ENCODE data around the gene POMC.
"Not testable (repeated sequence)": the region's sequence is repeated elsewhere in the genome, so short reads cannot be mapped to it uniquely, and the experiment has no call there.

Gene POMC

GRCh38 chr2:25170888-25171287 is 2.5 kb upstream of the POMC start:
- no peak overlapping the region for H2AFZ ChIP-seq (ENCODE audit: low read depth, low read length)
- H3K27me3 ChIP-seq (ENCODE audit: insufficient read depth, low read length), result peaks cover 49% of the 10 kb centered on the region
- H3K36me3 ChIP-seq (ENCODE audit: insufficient read depth, low read length), result no peaks in the 10 kb centered on the region
- peaks cover 10% of the 10 kb centered on the region for H3K4me1 ChIP-seq (ENCODE audit: insufficient read depth, low read length)
- H3K9me3 ChIP-seq (ENCODE audit: low read length), result peaks cover 1% of the 10 kb centered on the region
- no peak overlapping the region for H3K4me3 ChIP-seq (ENCODE audit: low read length)

GRCh38 chr2:25169073-25169470 is 692 bp upstream of the POMC start:
- peaks cover 1% of the 10 kb centered on the region for H3K9me3 ChIP-seq (ENCODE audit: low read length)
- no peaks in the 10 kb centered on the region for H3K36me3 ChIP-seq (ENCODE audit: insufficient read depth, low read length)
- H3K4me3 ChIP-seq (ENCODE audit: low read length), result no peak overlapping the region
- peaks cover 62% of the 10 kb centered on the region for H3K27me3 ChIP-seq (ENCODE audit: insufficient read depth, low read length)
- H3K4me1 ChIP-seq (ENCODE audit: insufficient read depth, low read length), result peaks cover 10% of the 10 kb centered on the region
- H2AFZ ChIP-seq (ENCODE audit: low read depth, low read length), result no peak overlapping the region

- Histone ChIP-seq H3K27me3 (ENCODE audit: insufficient read depth, low read length) (peaks cover 67% of the 10 kb centered on the region), H3K36me3 (ENCODE audit: insufficient read depth, low read length) (no peaks in the 10 kb centered on the region), H2AFZ (ENCODE audit: low read depth, low read length) (no peak overlapping the region), H3K4me1 (ENCODE audit: insufficient read depth, low read length) (peaks cover 10% of the 10 kb centered on the region), H3K9me3 (ENCODE audit: low read length) (peaks cover 1% of the 10 kb centered on the region), H3K4me3 (ENCODE audit: low read length) (no peak overlapping the region)
These were observed 2.1 kb downstream of the POMC start for GRCh38 chr2:25165992-25166875.

- H3K4me1 ChIP-seq (ENCODE audit: insufficient read depth, low read length), result peaks cover 10% of the 10 kb centered on the region
- no peaks in the 10 kb centered on the region for H3K9me3 ChIP-seq (ENCODE audit: low read length)
- H3K36me3 ChIP-seq (ENCODE audit: insufficient read depth, low read length), result no peaks in the 10 kb centered on the region
- H2AFZ ChIP-seq (ENCODE audit: low read depth, low read length), result no peak overlapping the region
- H3K4me3 ChIP-seq (ENCODE audit: low read length), result no peak overlapping the region
- H3K27me3 ChIP-seq (ENCODE audit: insufficient read depth, low read length), result peaks cover 55% of the 10 kb centered on the region
These were observed 3.8 kb downstream of the POMC start for GRCh38 chr2:25164561-25164960.

- H3K4me1 ChIP-seq (ENCODE audit: insufficient read depth, low read length); H2AFZ ChIP-seq (ENCODE audit: low read depth, low read length); H3K4me3 ChIP-seq (ENCODE audit: low read length); H3K36me3 ChIP-seq (ENCODE audit: insufficient read depth, low read length); H3K9me3 ChIP-seq (ENCODE audit: low read length): not testable (repeated sequence)
- H3K27me3 ChIP-seq (ENCODE audit: insufficient read depth, low read length), result peaks cover 32% of the 10 kb centered on the region
These were observed 6.3 kb downstream of the POMC start for GRCh38 chr2:25162061-25162460.

GRCh38 chr2:25161055-25161781 is 7.2 kb downstream of the POMC start:
- Histone ChIP-seq H3K27me3 (ENCODE audit: insufficient read depth, low read length) (peaks cover 23% of the 10 kb centered on the region), H3K4me3 (ENCODE audit: low read length) (no peak overlapping the region), H3K36me3 (ENCODE audit: insufficient read depth, low read length) (no peaks in the 10 kb centered on the region)

GRCh38 chr2:25160376-25160775 is 8.0 kb downstream of the POMC start:
- H2AFZ ChIP-seq (ENCODE audit: low read depth, low read length), result no peak overlapping the region
- peaks cover 19% of the 10 kb centered on the region for H3K27me3 ChIP-seq (ENCODE audit: insufficient read depth, low read length)
- H3K9me3 ChIP-seq (ENCODE audit: low read length), result no peaks in the 10 kb centered on the region
- H3K4me3 ChIP-seq (ENCODE audit: low read length), result no peak overlapping the region
- no peaks in the 10 kb centered on the region for H3K4me1 ChIP-seq (ENCODE audit: insufficient read depth, low read length)
- no peaks in the 10 kb centered on the region for H3K36me3 ChIP-seq (ENCODE audit: insufficient read depth, low read length)

More at GRCh38 chr2:25161055-25161781, 7.2 kb downstream of the POMC start:
- Histone ChIP-seq H3K4me1 (ENCODE audit: insufficient read depth, low read length) (no peaks in the 10 kb centered on the region), H2AFZ (ENCODE audit: low read depth, low read length) (no peak overlapping the region), H3K9me3 (ENCODE audit: low read length) (no peaks in the 10 kb centered on the region)

GRCh38 chr2:25159949-25160348 is 8.4 kb downstream of the POMC start:
- no peaks in the 10 kb centered on the region for H3K36me3 ChIP-seq (ENCODE audit: insufficient read depth, low read length)
- no peak overlapping the region for H3K4me3 ChIP-seq (ENCODE audit: low read length)
- H3K4me1 ChIP-seq (ENCODE audit: insufficient read depth, low read length), result no peaks in the 10 kb centered on the region
- H2AFZ ChIP-seq (ENCODE audit: low read depth, low read length), result no peak overlapping the region
- peaks cover 15% of the 10 kb centered on the region for H3K27me3 ChIP-seq (ENCODE audit: insufficient read depth, low read length)
- no peaks in the 10 kb centered on the region for H3K9me3 ChIP-seq (ENCODE audit: low read length)

GRCh38 chr2:25158096-25158852 is 10.1 kb downstream of the POMC start:
- Histone ChIP-seq H3K27me3 (ENCODE audit: insufficient read depth, low read length) (no peaks in the 10 kb centered on the region), H3K9me3 (ENCODE audit: low read length) (no peaks in the 10 kb centered on the region), H3K36me3 (ENCODE audit: insufficient read depth, low read length) (peaks cover 13% of the 10 kb centered on the region), H3K4me3 (ENCODE audit: low read length) (no peak overlapping the region), H3K4me1 (ENCODE audit: insufficient read depth, low read length) (no peaks in the 10 kb centered on the region), H2AFZ (ENCODE audit: low read depth, low read length) (no peak overlapping the region)

GRCh38 chr2:25155401-25155800 is 13.0 kb downstream of the POMC start:
- peaks cover 13% of the 10 kb centered on the region for H3K36me3 ChIP-seq (ENCODE audit: insufficient read depth, low read length)
- no peak overlapping the region for H2AFZ ChIP-seq (ENCODE audit: low read depth, low read length)
- no peaks in the 10 kb centered on the region for H3K4me1 ChIP-seq (ENCODE audit: insufficient read depth, low read length)
- H3K4me3 ChIP-seq (ENCODE audit: low read length), result no peak overlapping the region
- no peaks in the 10 kb centered on the region for H3K9me3 ChIP-seq (ENCODE audit: low read length)
- H3K27me3 ChIP-seq (ENCODE audit: insufficient read depth, low read length), result no peaks in the 10 kb centered on the region

GRCh38 chr2:25151718-25152117 is 16.7 kb downstream of the POMC start:
- Histone ChIP-seq H3K9me3 (ENCODE audit: low read length) (no peaks in the 10 kb centered on the region), H3K36me3 (ENCODE audit: insufficient read depth, low read length) (peaks cover 20% of the 10 kb centered on the region), H3K4me3 (ENCODE audit: low read length) (no peak overlapping the region), H3K27me3 (ENCODE audit: insufficient read depth, low read length) (no peaks in the 10 kb centered on the region), H3K4me1 (ENCODE audit: insufficient read depth, low read length) (no peaks in the 10 kb centered on the region), H2AFZ (ENCODE audit: low read depth, low read length) (no peak overlapping the region)

GRCh38 chr2:25150993-25151392 is 17.4 kb downstream of the POMC start:
- H3K9me3 ChIP-seq (ENCODE audit: low read length); H3K4me1 ChIP-seq (ENCODE audit: insufficient read depth, low read length); H3K27me3 ChIP-seq (ENCODE audit: insufficient read depth, low read length); H3K4me3 ChIP-seq (ENCODE audit: low read length); H2AFZ ChIP-seq (ENCODE audit: low read depth, low read length): not testable (repeated sequence)
- peaks cover 27% of the 10 kb centered on the region for H3K36me3 ChIP-seq (ENCODE audit: insufficient read depth, low read length)

- no peaks in the 10 kb centered on the region for H3K27me3 ChIP-seq (ENCODE audit: insufficient read depth, low read length)
- no peak overlapping the region for H2AFZ ChIP-seq (ENCODE audit: low read depth, low read length)
- H3K4me1 ChIP-seq (ENCODE audit: insufficient read depth, low read length), result no peaks in the 10 kb centered on the region
- no peaks in the 10 kb centered on the region for H3K9me3 ChIP-seq (ENCODE audit: low read length)
- no peak overlapping the region for H3K4me3 ChIP-seq (ENCODE audit: low read length)
- peaks cover 39% of the 10 kb centered on the region for H3K36me3 ChIP-seq (ENCODE audit: insufficient read depth, low read length)
These were observed 18.7 kb downstream of the POMC start for GRCh38 chr2:25149646-25150045.

All from neuron (in vitro differentiated cells).